ENCODE results near the gene IRX1. TPM values are rescaled to one million over a fixed set of nuclear protein-coding genes. Genes with fewer than 3 reads are reported as not detected.

IRX1 gene
- total and polyA plus RNA-seq, 2 of the 8 experiments (the other 6 are each of a cell fraction or from before 2014, with no cell fraction given): 2.6 to 3.9 TPM

DNA sequence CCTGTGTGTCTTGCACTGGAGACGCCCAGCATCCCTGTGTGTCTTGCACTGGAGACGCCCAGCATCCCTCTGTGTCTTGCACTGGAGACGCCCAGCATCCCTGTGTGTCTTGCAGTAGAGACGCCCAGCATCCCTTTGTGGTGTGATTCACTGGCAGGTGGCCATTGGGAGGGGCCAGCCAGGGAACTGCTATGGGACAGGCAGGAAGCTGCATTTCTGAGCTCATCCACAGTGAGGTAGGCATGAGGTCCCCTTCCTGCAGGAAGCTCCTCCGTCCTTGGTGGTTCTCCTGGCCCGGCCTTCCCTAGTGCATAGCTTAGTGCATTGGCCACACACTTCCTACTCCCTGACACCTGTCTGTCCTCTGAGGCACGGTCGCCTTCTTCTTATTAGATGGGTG lies 43.5 kb downstream of the IRX1 start:
- WGBS, 2 experiments (ENCODE audit: extremely low coverage in 1 of 2, insufficient coverage in 1 of 2, insufficient read length in 1 of 2, insufficient replicate concordance in 2 of 2, low coverage in 1 of 2, low lambda C conversion rate in 2 of 2, missing lambda C conversion rate in 1 of 2): 89% methylated on average over 7 of the region's 8 CpGs; no CpG with 5 or more reads in 1 of the 2 experiments
- Histone ChIP-seq H4K20me1 (replicated peaks in 1 of 2; ENCODE audit: control insufficient read depth in 1 of 2, insufficient read depth in 2 of 2, low read length in 2 of 2) (no peaks in the 10 kb centered on the region), H3K4ac (replicated peaks; ENCODE audit: insufficient read length, low read depth, low read length) (no peak overlapping the region), H3K56ac (replicated peaks; ENCODE audit: insufficient read length, low read depth, low read length) (no peak overlapping the region), H3K79me1 (ENCODE audit: low read depth, low read length) (no peaks in the 10 kb centered on the region), H3K9ac (replicated peaks in 1 of 4; ENCODE audit: extremely low read depth in 1 of 4, low read depth in 3 of 4, low read length in 3 of 4) (no peak overlapping the region), H2BK15ac (ENCODE audit: low read length) (no peak overlapping the region), H4K8ac (ENCODE audit: extremely low read depth, insufficient read depth, low read length) (no peak overlapping the region), H3K79me2 (ENCODE audit: control insufficient read depth in 1 of 2, insufficient read depth in 2 of 2, low read length in 2 of 2) (no peaks in the 10 kb centered on the region), H2BK5ac (ENCODE audit: low read depth, low read length) (no peak overlapping the region), H3K27ac (ENCODE audit: low read depth, low read length) (no peak overlapping the region), H3K4me3 (ENCODE audit: extremely low read depth in 1 of 4, insufficient read depth in 2 of 4, low read depth in 3 of 4, low read length in 4 of 4) (no peak overlapping the region), H3K36me3 (ENCODE audit: control insufficient read depth in 2 of 4, insufficient read depth in 4 of 4, low read length in 3 of 4) (no peaks in the 10 kb centered on the region), H3K4me1 (replicated peaks in 1 of 4; ENCODE audit: control insufficient read depth in 3 of 4, insufficient read depth in 4 of 4, low read length in 3 of 4) (no peaks in the 10 kb centered on the region; a peak in 1 of 7 replicates), H4K5ac (ENCODE audit: insufficient read length, low read depth, low read length) (no peak overlapping the region), H3K23me2 (ENCODE audit: low read depth, low read length) (no peaks in the 10 kb centered on the region), H3K9me3 (ENCODE audit: insufficient read depth in 2 of 2, low read depth in 1 of 2, low read length in 1 of 2) (peaks cover 2 to 5% of the 10 kb centered on the region in 2 experiments; a peak in 2 of 4 replicates), H3K4me2 (ENCODE audit: insufficient read depth in 1 of 2, low read depth in 2 of 2, low read length in 2 of 2) (no peak overlapping the region), H2BK12ac (ENCODE audit: low read depth, low read length) (no peak overlapping the region), H3K14ac (ENCODE audit: insufficient read length) (no peak overlapping the region), H3K27me3 (replicated peaks in 1 of 4; ENCODE audit: control insufficient read depth in 3 of 4, extremely low read depth in 1 of 4, insufficient read depth in 3 of 4, low read length in 3 of 4) (no peaks in the 10 kb centered on the region), H3K18ac (ENCODE audit: extremely low read depth, low read length) (no peak overlapping the region), H2BK20ac (ENCODE audit: low read length) (no peak overlapping the region), H2AFZ (ENCODE audit: low read length) (no peak overlapping the region), H2BK120ac (replicated peaks; ENCODE audit: low read depth, low read length) (no peak overlapping the region), H3K23ac (ENCODE audit: insufficient read length) (no peak overlapping the region), H2AK5ac (ENCODE audit: low read depth, low read length) (no peak overlapping the region), H4K91ac (replicated peaks; ENCODE audit: insufficient read length, low read length) (no peak overlapping the region)
- ChIA-PET POLR2A (ENCODE audit: partially characterized antibody) (no interaction called here), CTCF (ENCODE audit: partially characterized antibody) (interaction anchor here (0.6 to 1.2 kb wide), 3 partner anchors 20 to 1016 kb away, joined by 3 to 4 read pairs (median 3); no protein-coding TSS in a partner anchor)
- DNase-seq (ENCODE audit: low read depth in 1 of 2, low spot score in 2 of 2) (no peak), FAIRE-seq (no peak)
- TF ChIP-seq KDM4A (IDR thresholded peaks at IDR 0.05; ENCODE audit: low read depth, low read length, severe bottlenecking): no peak
